Activated CD4-positive, alpha-beta memory T cell treated with anti-CD3 and anti-CD28 coated beads for 36 hours (primary cell): ENCODE results near the gene PROK2. TPM values are rescaled to one million over a fixed set of nuclear protein-coding genes. Genes with fewer than 3 reads are reported as not detected.

Source experiments
- CTCF ChIA-PET: fragments of 350-600 bp; sonication (Branson Sonifier 250); formaldehyde crosslinking; loops from one replicate; lab custom pipeline; 2021; ENCODE audit warnings: antibody characterized with exemption, inconsistent platforms; lab: Charles Lee
- POLR2A ChIA-PET: fragments of 350-600 bp; sonication (Branson Sonifier 250); formaldehyde crosslinking; loops from one replicate; lab custom pipeline; 2021; ENCODE audit warnings: antibody characterized with exemption; lab: Charles Lee
- DNase-seq: peaks from one replicate; pipeline ENCODE4 v3.0.0-alpha.2; 2020
- H3K27ac Mint-ChIP-seq: one replicate; pipeline ENCODE4 v1.8.0; 2021; ENCODE audit warnings: mixed read lengths
- H3K27me3 Mint-ChIP-seq: one replicate; pipeline ENCODE4 v1.8.0; 2021; ENCODE audit warnings: mixed read lengths
- H3K36me3 Mint-ChIP-seq: one replicate; pipeline ENCODE4 v1.8.0; 2021; ENCODE audit warnings: mixed read lengths
- H3K4me1 Mint-ChIP-seq: one replicate; pipeline ENCODE4 v1.8.0; 2021; ENCODE audit warnings: low read depth, mixed read lengths
- H3K4me3 Mint-ChIP-seq: one replicate; pipeline ENCODE4 v1.8.0; 2021; ENCODE audit warnings: mild to moderate bottlenecking, mixed read lengths
- H3K9me3 Mint-ChIP-seq: one replicate; pipeline ENCODE4 v1.8.0; 2021; ENCODE audit warnings: mixed read lengths
- intact Hi-C: fragments of 100-400 bp; cut with micrococcal nuclease; formaldehyde crosslinking; loops from one replicate; pipeline ENCODE4 v1.15.1; 2023
- total RNA-seq, 2 experiments: library from RNA; stranded (reverse); gene quantifications; one replicate each; pipeline ENCODE4 v1.2.3, GENCODE V29; 2021

The PROK2 gene
- total RNA-seq, 2 experiments from 2014 or later = 0.26 to 0.44 TPM

DNA sequence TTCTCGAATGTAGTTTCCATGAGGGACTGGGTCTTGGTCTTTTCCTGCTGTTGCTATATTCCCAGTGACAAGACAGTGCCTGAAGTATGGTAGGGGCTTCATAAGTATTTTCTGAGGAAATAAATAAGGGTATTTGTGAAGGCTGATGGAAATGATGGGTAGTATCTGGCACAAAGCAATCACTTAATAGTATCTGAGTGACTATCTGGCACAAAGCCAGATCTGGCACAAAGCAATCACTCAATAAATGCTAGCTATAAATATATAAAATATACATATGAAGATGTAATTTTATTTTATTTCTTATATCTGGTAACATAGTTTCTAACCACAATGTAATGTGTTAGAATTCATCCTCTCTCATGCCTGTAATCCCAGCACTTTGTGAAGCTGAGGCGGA lies 20.7 kb upstream of the PROK2 start:
- intact Hi-C loops = no loop called here
- POLR2A ChIA-PET = no interaction called here

DNA sequence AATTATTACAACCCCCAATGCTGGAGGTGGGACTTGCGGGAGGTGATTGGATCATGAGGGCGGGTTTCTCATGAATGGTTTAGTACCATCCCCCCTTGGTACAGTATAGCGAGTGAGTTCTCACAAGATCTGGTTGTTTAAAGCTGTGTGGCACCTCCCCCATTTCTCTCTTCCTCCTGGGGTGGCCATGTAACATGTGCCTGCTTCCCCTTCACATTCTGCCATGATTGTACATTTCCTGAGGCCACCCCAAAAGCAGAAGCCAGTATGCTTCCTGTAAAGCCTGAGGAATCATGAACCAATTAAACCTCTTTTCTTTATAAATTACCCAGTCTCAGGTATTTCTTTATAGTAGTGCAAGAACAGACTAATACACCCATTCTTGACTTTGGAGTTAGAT lies 20.3 kb upstream of the PROK2 start:
- Mint-ChIP-seq H3K4me3 (no peak overlapping the region), H3K36me3 (no peaks in the 10 kb centered on the region), H3K9me3 (no peaks in the 10 kb centered on the region), H3K27me3 (peaks cover 5% of the 10 kb centered on the region), H3K4me1 (no peaks in the 10 kb centered on the region), H3K27ac (no peak overlapping the region)
- no peak for DNase-seq
- CTCF ChIA-PET = no interaction called here
- POLR2A ChIA-PET = no interaction called here
- intact Hi-C loops = no loop called here

More for the DNA sequence above, 20.7 kb upstream of the PROK2 start:
- Mint-ChIP-seq H3K4me1 (no peaks in the 10 kb centered on the region), H3K4me3 (no peak overlapping the region), H3K27ac (no peak overlapping the region), H3K27me3 (peaks cover 5% of the 10 kb centered on the region), H3K36me3 (no peaks in the 10 kb centered on the region), H3K9me3 (no peaks in the 10 kb centered on the region)
- no peak for DNase-seq
- CTCF ChIA-PET = no interaction called here

DNA sequence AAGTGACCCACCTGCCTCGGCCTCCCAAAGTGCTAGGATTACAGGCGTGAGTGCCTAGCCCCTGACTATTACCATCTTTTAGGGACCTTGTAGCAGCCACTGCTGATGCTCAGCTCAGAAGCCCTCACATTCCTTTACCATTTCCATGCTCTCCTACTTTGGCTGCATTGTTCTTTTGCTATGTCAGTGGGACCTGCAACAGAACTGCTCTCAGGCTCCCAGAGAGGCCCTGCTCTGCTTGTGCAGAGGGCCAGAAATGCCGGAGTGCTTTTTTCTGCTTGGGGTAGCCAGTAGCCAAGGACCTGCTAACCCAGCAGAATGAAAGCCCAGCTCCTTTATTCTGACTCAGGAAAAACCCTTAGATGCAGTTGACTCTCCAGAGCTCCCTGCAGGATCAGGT lies 18.3 kb upstream of the PROK2 start:
- CTCF ChIA-PET = interaction anchor here (0.6 kb wide), 1 partner anchor 51 kb away, joined by 3 read pairs; no protein-coding TSS in a partner anchor
- no peaks in the 10 kb centered on the region for H3K4me1 Mint-ChIP-seq
- no peak overlapping the region for H3K4me3 Mint-ChIP-seq
- no peaks in the 10 kb centered on the region for H3K9me3 Mint-ChIP-seq
- intact Hi-C loops = no loop called here
- peaks cover 8% of the 10 kb centered on the region for H3K27me3 Mint-ChIP-seq
- no peaks in the 10 kb centered on the region for H3K36me3 Mint-ChIP-seq
- POLR2A ChIA-PET = no interaction called here
- no peak overlapping the region for H3K27ac Mint-ChIP-seq
- DNase-seq = no peak

DNA sequence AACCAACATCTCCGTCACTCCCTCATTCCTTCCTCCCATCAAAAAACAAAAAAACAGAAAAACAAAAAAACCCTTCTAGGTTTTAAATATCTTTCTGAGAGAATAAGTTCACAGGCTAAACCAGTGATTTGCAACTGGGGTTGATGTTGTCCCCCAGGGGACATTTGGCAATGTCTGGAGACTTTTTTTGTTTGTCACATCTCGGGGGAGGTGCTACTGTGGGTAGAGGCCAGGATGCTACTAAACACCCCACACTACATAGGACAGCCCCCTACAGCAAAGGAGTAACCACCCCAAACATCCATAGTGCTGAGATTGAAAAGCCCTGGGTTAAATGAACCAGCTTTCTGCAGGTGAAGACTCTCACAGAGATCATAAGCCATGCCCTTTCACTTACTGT lies 17.0 kb upstream of the PROK2 start:
- H3K4me1 Mint-ChIP-seq = no peaks in the 10 kb centered on the region
- H3K27me3 Mint-ChIP-seq = peaks cover 8% of the 10 kb centered on the region
- H3K9me3 Mint-ChIP-seq = no peaks in the 10 kb centered on the region
- no peak for DNase-seq
- H3K36me3 Mint-ChIP-seq = no peaks in the 10 kb centered on the region
- H3K4me3 Mint-ChIP-seq = no peak overlapping the region
- intact Hi-C loops = no loop called here
- CTCF ChIA-PET = no interaction called here
- POLR2A ChIA-PET = no interaction called here
- H3K27ac Mint-ChIP-seq = no peak overlapping the region

DNA sequence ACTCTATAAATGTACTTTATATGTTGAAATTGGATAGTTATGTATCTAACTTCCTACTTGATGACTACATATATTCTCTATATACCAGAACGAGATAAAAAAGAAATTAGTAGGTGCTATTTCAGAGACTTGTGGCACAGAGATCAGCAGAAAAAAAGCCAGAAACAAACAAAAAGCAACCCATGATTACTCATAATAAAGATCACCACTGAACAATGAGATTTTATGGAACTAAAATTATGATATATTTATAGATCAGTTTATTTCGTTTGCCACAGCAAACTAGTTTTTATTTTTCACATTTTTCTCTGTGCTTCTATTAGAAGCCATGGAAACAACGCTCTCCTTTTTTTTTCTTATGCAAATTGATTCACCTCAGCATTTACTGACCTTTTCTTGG lies 15.1 kb upstream of the PROK2 start:
- H3K36me3 Mint-ChIP-seq = no peaks in the 10 kb centered on the region
- DNase-seq = no peak
- POLR2A ChIA-PET = no interaction called here
- CTCF ChIA-PET = no interaction called here
- intact Hi-C loops = no loop called here
- no peak overlapping the region for H3K27ac Mint-ChIP-seq
- H3K27me3 Mint-ChIP-seq = peaks cover 8% of the 10 kb centered on the region
- H3K4me3 Mint-ChIP-seq = no peak overlapping the region
- no peaks in the 10 kb centered on the region for H3K9me3 Mint-ChIP-seq
- H3K4me1 Mint-ChIP-seq = no peaks in the 10 kb centered on the region

DNA sequence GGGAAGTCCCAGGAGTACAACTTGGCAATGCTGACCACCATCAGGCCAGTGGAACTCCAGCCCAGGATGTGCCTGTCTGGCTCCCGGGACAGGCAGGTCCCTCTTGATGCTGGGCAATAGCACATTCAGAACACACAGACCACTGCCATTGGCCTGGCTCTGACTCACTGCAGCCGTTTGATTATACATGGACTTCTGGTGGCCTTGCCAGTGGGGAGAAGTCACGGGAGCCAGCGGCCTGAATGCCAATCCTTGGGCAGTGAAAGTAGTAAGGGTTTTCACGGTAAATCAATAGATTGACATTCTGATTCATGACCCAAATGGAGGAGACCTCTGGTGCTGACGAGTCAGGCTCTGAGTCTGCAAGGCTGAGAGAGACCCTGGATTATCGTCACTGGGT lies 12.5 kb upstream of the PROK2 start:
- intact Hi-C loops = no loop called here
- no peaks in the 10 kb centered on the region for H3K9me3 Mint-ChIP-seq

DNA sequence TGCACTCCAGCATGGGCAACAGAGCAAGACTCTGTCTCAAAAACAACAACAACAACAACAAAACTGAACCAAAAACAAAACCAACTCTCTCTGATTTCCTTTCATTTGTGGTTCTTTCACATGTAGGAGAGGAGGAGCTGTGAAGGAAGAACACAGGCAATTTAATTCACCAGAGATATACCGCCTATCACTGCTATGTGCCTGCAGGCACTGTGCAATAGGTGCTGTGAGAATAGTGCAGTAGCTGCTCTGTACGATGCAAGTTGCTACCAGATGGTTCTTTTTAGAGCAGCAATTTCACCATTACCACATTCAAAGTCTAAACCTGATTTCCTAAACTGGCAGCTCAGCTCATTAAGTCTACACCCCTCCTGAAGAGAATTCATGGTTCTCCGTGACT lies 11.3 kb upstream of the PROK2 start:
- Mint-ChIP-seq H3K27me3 (peaks cover 3% of the 10 kb centered on the region), H3K27ac (no peak overlapping the region), H3K9me3 (no peaks in the 10 kb centered on the region), H3K4me3 (no peak overlapping the region), H3K36me3 (no peaks in the 10 kb centered on the region), H3K4me1 (no peaks in the 10 kb centered on the region)
- ChIA-PET CTCF (no interaction called here), POLR2A (no interaction called here)
- no peak for DNase-seq
- intact Hi-C loops = no loop called here

More for the DNA sequence above, 12.5 kb upstream of the PROK2 start:
- ChIA-PET CTCF (interaction anchor here (0.5 kb wide), 1 partner anchor 549 kb away, joined by 3 read pairs; no protein-coding TSS in a partner anchor), POLR2A (no interaction called here)
- H3K4me3 Mint-ChIP-seq = no peak overlapping the region
- H3K27ac Mint-ChIP-seq = no peak overlapping the region
- H3K4me1 Mint-ChIP-seq = no peaks in the 10 kb centered on the region
- no peaks in the 10 kb centered on the region for H3K36me3 Mint-ChIP-seq
- DNase-seq = no peak
- H3K27me3 Mint-ChIP-seq = peaks cover 8% of the 10 kb centered on the region

DNA sequence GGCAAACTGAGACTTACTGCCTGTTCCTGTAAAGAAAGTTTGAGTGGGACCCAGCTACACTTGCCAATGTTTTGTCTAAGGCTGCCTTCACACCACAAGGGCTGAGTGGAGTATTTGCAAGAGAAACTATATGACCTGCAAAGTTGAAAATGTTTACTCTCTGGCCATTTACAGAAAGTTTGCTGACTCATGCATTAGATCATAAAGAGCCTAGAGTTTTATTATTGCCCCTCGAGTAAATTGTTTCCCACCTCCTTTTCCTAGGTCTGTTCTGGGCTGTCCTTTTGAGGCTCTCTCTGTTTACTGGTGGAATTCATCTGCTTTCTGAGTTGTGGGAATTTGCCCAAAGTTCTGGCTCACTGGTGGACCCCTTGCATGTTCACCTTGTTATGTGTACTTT lies 6.7 kb upstream of the PROK2 start:
- CTCF ChIA-PET = no interaction called here
- POLR2A ChIA-PET = no interaction called here
- DNase-seq = no peak
- Mint-ChIP-seq H3K27me3 (peaks cover 9% of the 10 kb centered on the region), H3K36me3 (no peaks in the 10 kb centered on the region), H3K9me3 (no peaks in the 10 kb centered on the region), H3K4me1 (no peaks in the 10 kb centered on the region), H3K4me3 (no peak overlapping the region), H3K27ac (no peak overlapping the region)
- intact Hi-C loops = no loop called here

DNA sequence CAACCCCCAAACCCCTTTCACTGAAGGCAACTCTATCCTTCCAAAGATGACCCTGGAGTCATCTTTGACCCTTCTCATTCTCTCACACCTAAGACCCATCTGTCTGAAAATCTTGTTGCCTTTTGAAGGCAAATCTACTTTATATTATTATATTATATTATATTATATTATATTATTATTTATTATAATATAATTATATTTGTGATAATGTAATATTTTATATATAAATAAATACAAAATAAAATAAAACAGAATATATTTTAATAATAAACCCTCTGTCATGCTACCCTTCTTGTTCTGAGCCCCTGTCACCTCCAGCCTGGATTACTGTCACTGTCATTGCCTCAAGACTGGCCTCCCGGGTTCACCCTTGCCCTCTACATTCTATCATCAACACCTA lies 5.0 kb upstream of the PROK2 start:
- Mint-ChIP-seq H3K4me3 (no peak overlapping the region), H3K27ac (no peak overlapping the region), H3K27me3 (peaks cover 22% of the 10 kb centered on the region), H3K9me3 (no peaks in the 10 kb centered on the region), H3K4me1 (peaks cover 7% of the 10 kb centered on the region), H3K36me3 (no peaks in the 10 kb centered on the region)
- intact Hi-C loops = no loop called here
- ChIA-PET CTCF (interaction anchor here (1.1 kb wide), 1 partner anchor 60 kb away, joined by 3 read pairs; no protein-coding TSS in a partner anchor), POLR2A (no interaction called here)
- DNase-seq = no peak

DNA sequence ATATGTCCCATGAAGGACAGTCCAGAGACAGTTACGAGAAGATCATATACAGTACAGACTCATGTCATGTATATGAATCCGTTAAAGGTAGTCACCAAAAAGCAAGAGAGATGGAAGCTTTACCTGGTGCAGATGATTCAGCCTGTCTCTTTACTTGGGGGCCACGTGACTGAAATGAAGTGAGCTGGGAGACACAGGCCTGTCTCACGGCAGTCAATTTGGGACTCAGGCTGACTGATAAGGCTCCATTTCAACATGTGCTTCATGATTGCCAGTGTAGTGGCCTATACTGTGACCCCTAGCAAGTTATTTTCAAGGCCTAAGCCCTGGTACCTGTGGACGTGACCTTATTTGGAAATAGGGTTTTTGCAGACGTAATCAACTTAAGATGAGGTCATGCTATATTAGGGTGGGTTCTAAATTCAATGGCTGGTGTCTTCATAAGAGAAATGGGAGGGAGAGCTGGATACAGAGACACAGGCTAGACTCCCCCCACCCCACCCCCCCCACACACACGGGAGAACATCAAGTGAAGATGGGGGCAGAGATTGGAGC lies 3.0 kb upstream of the PROK2 start:
- Mint-ChIP-seq H3K4me3 (no peak overlapping the region), H3K27me3 (peaks cover 37% of the 10 kb centered on the region), H3K36me3 (no peaks in the 10 kb centered on the region), H3K27ac (no peak overlapping the region), H3K9me3 (no peaks in the 10 kb centered on the region), H3K4me1 (peaks cover 15% of the 10 kb centered on the region)
- intact Hi-C loops = no loop called here
- no peak for DNase-seq
- ChIA-PET POLR2A (interaction anchor here (0.8 kb wide), 1 partner anchor 84 kb away, joined by 3 read pairs; no protein-coding TSS in a partner anchor), CTCF (no interaction called here)

DNA sequence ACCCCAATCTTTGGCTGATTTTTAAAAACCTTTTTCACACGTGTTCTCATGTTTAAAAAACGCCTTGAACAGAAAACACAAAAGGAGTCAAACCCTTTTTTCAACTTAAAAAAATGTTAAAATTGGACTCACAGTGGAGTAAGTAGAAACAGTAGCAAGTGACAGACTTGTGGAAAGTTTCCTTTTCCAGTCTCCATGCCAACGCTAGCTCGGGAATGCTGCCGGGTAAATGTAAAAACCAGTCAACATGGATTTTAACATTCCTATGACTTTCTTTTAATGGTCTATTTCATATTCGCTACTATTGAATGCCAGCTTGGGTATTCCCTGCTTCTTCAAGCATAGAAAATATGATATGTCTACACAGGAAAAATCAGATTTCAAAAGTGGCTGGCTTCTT lies 1.6 kb upstream of the PROK2 start:
- ChIA-PET CTCF (no interaction called here), POLR2A (no interaction called here)
- Mint-ChIP-seq H3K4me3 (no peak overlapping the region), H3K9me3 (no peaks in the 10 kb centered on the region), H3K4me1 (peaks cover 15% of the 10 kb centered on the region), H3K27me3 (peaks cover 48% of the 10 kb centered on the region), H3K27ac (no peak overlapping the region), H3K36me3 (no peaks in the 10 kb centered on the region)
- intact Hi-C loops = no loop called here
- DNase-seq = no peak

DNA sequence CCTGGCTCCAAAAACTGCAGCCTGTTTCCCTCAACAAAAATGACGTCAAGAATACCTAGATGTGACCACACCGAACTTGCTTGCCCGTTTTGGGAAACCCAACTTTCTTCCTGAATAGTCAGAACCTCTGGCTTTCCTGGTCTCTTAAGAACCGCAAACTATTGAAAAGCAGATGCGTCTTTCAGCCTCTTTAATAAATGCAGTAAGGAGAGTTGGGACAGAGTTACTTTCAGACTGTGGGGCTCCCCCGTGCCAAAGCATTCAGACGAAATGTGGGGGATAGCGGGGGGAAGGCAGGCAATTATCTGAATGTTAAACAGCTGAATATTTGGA lies 1.2 kb upstream of the PROK2 start:
- ChIA-PET POLR2A (no interaction called here), CTCF (no interaction called here)
- no peaks in the 10 kb centered on the region for H3K9me3 Mint-ChIP-seq
- DNase-seq = no peak
- H3K4me3 Mint-ChIP-seq = no peak overlapping the region
- peaks cover 50% of the 10 kb centered on the region for H3K27me3 Mint-ChIP-seq
- peaks cover 15% of the 10 kb centered on the region for H3K4me1 Mint-ChIP-seq
- intact Hi-C loops = no loop called here
- H3K27ac Mint-ChIP-seq = no peak overlapping the region
- H3K36me3 Mint-ChIP-seq = no peaks in the 10 kb centered on the region

DNA sequence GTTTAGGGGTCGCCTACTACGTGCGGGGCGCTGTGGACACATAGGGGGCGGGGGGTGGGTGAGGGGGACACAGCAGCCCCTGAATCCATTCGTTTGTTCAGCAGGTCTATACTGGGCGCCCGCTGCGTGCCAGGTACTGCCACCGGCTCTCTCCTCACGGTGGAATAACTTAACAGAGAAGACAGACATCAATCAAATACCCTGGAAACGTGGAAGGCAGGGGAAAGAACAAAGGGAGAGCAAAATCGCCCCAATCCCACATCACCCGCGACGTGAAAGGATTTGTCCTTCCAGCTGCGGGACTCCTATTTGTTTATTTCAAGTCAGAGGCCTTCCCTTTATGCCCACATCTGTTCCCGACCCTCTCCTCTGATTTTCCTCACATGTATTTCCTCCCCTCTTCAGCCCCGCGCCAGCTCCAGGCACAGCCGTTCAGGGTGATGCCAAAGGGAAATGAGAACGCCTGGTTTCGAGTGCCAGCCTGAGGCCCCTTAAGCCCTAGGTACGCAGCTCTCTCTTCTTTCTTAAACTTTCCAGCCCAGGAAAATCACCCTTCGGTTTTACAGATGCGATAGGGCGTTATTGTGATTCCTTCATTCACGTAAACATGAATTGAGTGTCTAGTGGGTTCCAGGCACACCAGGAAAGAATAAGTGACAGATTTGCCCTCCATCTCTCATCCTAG lies 726 bp upstream of the PROK2 start:
- ChIA-PET POLR2A (no interaction called here), CTCF (no interaction called here)
- Mint-ChIP-seq H3K9me3 (no peaks in the 10 kb centered on the region), H3K27me3 (peaks cover 52% of the 10 kb centered on the region), H3K4me3 (peak overlapping the region; percentile 61), H3K36me3 (no peaks in the 10 kb centered on the region), H3K27ac (no peak overlapping the region), H3K4me1 (peaks cover 15% of the 10 kb centered on the region)
- intact Hi-C loops = loop anchor here (2.0 kb wide), 1 partner anchor 75 kb away; no protein-coding TSS in a partner anchor
- no peak for DNase-seq
